ENCODE data around the gene ARMH1. TPM values are rescaled to one million over a fixed set of nuclear protein-coding genes. Genes with fewer than 3 reads are reported as not detected.

The ARMH1 gene
- total RNA-seq, 1 donor from 2014 or later = 14.5 TPM

DNA sequence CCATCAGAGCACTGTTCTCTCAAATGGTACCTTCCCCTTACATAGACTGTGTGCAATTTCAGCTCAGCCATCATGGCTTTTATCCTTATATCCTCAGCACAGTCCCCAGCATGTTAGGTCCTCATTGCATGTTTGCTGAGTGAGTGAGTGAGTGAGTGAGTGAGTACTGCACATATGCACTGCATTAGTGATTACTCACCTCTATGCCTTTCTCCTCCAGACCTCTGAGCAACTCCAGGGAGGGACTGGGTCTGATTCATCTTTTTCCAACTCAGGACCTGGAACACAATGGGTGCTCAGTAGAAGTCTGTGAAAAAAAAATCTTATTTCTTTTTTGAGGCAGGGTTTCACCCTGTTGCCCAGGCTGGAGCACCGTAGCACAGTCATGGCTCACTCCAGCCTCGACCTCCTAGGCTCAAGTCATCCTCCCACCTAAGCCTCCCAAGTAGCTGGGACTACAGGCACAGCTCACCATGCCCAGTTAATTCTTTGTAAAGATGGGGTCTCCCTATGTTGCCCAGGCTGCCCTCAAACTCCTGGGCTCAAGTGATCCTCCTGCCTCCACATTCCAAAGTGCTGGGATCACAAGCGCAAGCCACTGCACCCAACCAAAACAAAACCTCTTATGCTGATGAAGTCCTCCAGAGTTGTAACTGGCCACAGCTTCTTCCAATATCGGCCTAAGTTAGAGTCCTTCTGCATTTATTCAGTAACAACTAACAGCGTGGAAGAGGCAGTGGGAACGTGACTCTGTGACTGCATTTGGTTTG, 32.8 kb downstream of the ARMH1 start:
- no peaks in the 10 kb centered on the region for H3K27me3 ChIP-seq (ENCODE audit: low read depth)
- TF ChIP-seq, protein P1, sequence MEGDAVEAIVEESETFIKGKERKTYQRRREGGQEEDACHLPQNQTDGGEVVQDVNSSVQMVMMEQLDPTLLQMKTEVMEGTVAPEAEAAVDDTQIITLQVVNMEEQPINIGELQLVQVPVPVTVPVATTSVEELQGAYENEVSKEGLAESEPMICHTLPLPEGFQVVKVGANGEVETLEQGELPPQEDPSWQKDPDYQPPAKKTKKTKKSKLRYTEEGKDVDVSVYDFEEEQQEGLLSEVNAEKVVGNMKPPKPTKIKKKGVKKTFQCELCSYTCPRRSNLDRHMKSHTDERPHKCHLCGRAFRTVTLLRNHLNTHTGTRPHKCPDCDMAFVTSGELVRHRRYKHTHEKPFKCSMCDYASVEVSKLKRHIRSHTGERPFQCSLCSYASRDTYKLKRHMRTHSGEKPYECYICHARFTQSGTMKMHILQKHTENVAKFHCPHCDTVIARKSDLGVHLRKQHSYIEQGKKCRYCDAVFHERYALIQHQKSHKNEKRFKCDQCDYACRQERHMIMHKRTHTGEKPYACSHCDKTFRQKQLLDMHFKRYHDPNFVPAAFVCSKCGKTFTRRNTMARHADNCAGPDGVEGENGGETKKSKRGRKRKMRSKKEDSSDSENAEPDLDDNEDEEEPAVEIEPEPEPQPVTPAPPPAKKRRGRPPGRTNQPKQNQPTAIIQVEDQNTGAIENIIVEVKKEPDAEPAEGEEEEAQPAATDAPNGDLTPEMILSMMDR (IDR thresholded peaks at IDR 0.05) = no peak
- ATAC-seq (peak; percentile 8 to 9), DNase-seq (no peak)
- intact Hi-C loops (cut with DNase I) = no loop called here
- H3K36me3 ChIP-seq = no peaks in the 10 kb centered on the region
- peaks cover 6% of the 10 kb centered on the region for H3K4me1 ChIP-seq
- no peak overlapping the region for H3K27ac ChIP-seq
- no peaks in the 10 kb centered on the region for H3K9me3 ChIP-seq
- no peak overlapping the region for H3K4me3 ChIP-seq

DNA sequence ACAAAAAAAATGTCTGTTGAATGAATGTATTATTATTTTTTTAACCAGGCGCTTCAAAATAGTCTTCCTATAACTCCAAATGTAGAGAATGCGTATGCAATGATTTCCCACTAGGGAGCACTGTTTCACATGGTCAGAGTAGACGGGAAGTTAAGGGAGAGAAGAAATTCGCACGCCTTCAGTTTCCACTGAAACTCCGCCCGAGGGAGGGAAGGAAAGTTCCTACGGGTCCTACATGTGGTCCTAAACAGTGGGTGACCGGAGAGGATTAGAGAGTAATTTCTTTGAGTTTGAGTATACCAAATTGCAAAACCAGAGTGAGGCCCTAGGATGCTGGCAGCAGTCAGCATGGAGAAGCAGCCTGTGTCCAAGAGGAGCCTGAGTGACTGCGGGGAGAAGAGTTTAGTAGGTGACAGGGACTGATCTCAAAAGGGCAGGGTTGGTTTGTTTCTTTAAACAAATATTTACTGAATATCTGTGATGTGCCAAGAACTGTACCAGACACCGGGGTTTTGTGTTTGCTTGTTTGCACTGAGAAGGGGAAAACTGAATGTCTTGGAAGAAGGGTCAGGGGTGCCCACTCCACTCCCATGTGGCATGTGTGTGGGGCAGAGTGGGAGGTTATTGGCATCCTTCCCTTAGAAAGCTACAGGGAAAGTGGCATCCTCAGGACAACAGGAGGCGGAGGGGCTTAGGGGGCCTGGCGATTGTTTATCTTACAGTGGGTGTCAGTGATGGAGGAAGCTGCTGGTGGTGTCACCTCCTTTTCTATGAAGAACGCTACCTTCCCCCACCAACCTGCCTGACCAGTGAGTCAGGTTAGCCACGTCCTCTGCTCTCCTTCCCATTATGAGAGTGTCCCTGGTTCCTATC, 33.7 kb downstream of the ARMH1 start:
- ATAC-seq = peak; percentile 84 to 86
- Histone ChIP-seq H3K27me3 (ENCODE audit: low read depth) (no peaks in the 10 kb centered on the region), H3K9me3 (no peaks in the 10 kb centered on the region), H3K27ac (no peak overlapping the region), H3K4me1 (peaks cover 6% of the 10 kb centered on the region), H3K4me3 (no peak overlapping the region), H3K36me3 (no peaks in the 10 kb centered on the region)
- intact Hi-C loops (cut with DNase I) = no loop called here
- no peak for DNase-seq
- TF ChIP-seq, protein P1 (IDR thresholded peaks at IDR 0.05) = peak; percentile 69

DNA sequence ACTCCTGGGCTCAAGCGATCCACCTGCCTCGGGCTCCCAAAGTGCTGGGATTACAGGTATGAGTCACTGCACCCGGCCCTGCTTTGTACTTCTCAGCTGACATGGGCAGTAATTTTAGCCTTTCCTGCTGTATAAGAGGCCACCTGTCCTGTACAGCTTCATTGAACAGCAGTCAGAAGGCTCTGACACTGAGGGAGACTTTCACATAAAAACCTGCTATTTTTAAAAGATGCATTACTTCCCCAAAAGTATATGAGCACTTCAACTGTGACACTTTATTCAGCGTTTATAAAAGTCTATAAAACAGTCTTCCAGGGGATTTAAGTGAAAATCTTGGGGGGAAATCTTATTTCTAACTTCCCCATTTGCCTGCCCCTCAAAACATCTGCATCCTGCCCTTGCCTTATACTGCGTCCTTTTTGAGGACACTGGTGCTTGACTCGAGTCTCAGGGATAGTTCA, 38.8 kb downstream of the ARMH1 start:
- DNase-seq (no peak), ATAC-seq (no peak)
- H3K9me3 ChIP-seq = no peaks in the 10 kb centered on the region
- H3K27ac ChIP-seq = no peak overlapping the region
- H3K4me3 ChIP-seq = no peak overlapping the region
- intact Hi-C loops (cut with DNase I) = no loop called here
- TF ChIP-seq, protein P1 (IDR thresholded peaks at IDR 0.05) = no peak
- no peaks in the 10 kb centered on the region for H3K27me3 ChIP-seq (ENCODE audit: low read depth)
- H3K4me1 ChIP-seq = peaks cover 14% of the 10 kb centered on the region
- H3K36me3 ChIP-seq = no peaks in the 10 kb centered on the region

DNA sequence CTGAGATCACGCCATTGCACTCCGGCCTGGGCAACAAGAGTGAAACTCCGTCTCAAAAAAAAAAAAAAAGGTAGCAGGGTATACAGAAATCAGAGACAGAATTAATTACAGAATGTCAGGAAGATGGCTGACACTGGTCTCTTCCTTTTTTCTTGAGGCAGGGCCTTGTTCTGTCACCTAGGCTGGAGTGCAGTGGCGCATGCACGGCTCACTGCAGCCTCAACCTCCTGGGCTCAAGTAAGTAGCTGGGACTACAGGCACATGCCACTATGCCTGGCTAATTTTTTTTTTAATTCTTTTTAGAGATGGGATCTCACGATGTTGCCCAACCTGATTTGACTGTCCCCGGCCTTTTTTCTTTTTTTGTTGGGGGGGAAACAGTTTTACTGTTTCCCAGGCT, 40.0 kb downstream of the ARMH1 start:
- Histone ChIP-seq H3K27ac (no peak overlapping the region), H3K27me3 (ENCODE audit: low read depth) (no peaks in the 10 kb centered on the region), H3K4me1 (peaks cover 13% of the 10 kb centered on the region), H3K4me3 (no peak overlapping the region), H3K36me3 (no peaks in the 10 kb centered on the region), H3K9me3 (no peaks in the 10 kb centered on the region)
- DNase-seq (no peak), ATAC-seq (no peak)
- intact Hi-C loops (cut with DNase I) = no loop called here
- TF ChIP-seq, protein P1 (IDR thresholded peaks at IDR 0.05) = no peak

DNA sequence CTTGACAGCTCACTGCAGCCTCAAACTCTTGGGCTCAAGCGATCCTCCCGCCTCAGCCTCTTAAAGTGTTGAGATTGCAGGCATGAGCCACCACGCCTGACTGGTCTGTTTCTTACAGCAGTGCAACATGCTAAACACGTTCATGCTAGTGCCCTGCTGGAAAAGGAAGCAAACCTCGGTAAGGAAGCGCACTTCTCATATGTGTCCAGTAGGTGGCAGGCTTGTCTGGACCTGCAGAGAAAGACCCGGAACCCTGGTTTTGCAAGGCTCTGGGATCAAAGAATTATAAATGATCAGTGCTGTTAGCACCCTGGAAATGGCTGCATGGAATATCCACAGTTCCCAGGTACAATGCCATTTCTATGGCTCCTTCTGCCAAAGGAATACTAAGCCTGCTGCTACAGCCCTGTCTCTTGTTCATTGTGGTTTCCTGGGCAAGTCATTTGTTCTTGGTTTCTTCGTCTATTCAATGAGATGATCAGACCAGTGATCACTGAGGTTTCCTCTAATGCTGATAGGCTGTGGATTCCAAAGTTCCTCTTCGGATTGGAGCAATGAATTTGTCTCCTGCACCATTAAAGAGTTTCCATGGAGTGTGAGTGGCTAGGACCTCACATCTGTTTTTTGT, 40.5 kb downstream of the ARMH1 start:
- TF ChIP-seq, protein P1 (IDR thresholded peaks at IDR 0.05) = peak; percentile 94
- Histone ChIP-seq H3K36me3 (no peaks in the 10 kb centered on the region), H3K4me1 (peaks cover 13% of the 10 kb centered on the region), H3K9me3 (no peaks in the 10 kb centered on the region), H3K4me3 (no peak overlapping the region), H3K27ac (no peak overlapping the region), H3K27me3 (ENCODE audit: low read depth) (no peaks in the 10 kb centered on the region)
- peak; percentile 57 for DNase-seq
- intact Hi-C loops (cut with DNase I) = no loop called here
- peak; percentile 88 to 92 for ATAC-seq

All from lower lobe of right lung (tissue), 2 donors.